Measurements from ENCODE around the gene NCAPD3. TPM values are rescaled to one million over a fixed set of nuclear protein-coding genes. Genes with fewer than 3 reads are reported as not detected.

Gene NCAPD3
- total RNA-seq, 1 donor from 2014 or later, result 11.0 TPM

DNA sequence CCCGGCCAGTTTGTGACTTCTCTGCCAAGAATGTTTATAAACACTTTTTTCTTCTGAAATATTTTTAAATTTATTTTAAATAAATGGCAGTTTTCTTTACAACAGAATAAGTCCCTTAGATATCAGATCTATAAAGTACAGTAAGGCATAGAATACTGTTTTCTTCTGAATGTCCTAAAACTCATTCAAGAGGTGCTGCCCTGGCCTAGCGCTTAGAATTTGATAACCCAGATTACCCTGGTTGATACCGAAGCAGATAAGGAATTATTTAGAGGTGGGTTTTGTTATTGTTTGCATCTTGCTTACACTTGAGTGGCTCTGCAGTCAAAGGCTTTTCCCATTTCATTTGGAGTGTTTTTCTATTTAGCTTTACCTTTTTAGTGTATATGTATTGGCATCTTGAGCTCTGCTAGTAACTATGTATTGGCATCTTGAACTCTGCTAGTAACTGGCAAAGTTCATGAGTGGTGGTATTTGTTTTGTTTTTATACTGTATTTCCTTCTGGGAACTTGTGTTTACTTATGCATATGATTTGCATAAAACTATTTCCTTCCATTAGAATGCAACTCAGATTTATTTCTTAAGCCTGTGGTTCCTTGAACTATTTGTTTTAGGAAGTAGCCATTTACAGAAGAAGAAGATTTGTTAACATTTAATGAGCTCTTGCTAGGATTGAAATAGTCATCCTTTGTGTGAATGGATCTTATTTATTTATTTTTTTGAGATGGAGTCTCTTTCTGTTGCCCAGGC lies 30.8 kb upstream of the NCAPD3 start:
- no peak for FAIRE-seq

DNA sequence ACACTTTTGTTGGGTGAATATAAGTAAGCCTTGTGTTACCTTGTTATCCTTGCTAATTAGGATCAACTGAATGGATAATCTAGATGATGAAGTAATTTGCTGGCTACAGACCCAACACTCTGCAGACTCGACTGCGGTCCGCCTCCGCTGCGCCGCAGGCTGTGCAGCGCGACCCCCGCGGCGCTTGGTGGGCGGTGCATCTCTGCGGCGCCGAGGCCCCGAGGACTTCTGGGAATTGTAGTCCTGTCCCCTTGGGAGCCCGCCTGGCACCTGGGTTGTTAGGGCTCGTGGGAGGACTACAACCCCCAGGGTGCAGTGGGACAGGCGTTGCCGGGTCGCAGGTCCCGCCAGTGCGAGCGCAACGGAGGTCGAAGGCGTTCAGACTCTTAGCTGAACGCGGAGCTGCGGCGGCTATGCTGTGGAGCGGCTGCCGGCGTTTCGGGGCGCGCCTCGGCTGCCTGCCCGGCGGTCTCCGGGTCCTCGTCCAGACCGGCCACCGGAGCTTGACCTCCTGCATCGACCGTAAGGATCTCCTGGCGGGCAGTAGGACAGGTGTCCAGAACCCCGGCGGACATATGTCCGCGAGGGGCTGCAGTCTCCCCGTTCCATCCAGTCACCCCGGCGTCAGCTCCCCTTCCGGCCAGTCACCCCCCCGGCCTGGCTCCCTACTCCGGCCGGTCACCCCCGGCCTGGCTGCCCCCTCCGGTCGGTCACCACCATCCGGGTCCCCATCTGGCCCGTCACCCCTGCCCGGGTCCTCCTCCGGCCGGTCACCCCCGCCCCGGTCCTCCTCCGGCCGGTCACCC lies 29.6 kb upstream of the NCAPD3 start, which contains the start of the genes ACAD8 and THYN1:
Gene ACAD8 (plus strand): TSS at position 381 of the 806 bp plus-strand sequence. CDS start 33 bp downstream, at position 414.
Gene THYN1 (minus strand): TSS at position 165 of the 806 bp plus-strand sequence. CDS start 470 bp downstream, outside the sequence.
- FAIRE-seq, result no peak
- peak; percentile 97 to 99 for DNase-seq (ENCODE audit: low spot score in 2 of 2)

More for the DNA sequence above, 30.8 kb upstream of the NCAPD3 start:
- no peak for DNase-seq (ENCODE audit: low spot score in 2 of 2)

DNA sequence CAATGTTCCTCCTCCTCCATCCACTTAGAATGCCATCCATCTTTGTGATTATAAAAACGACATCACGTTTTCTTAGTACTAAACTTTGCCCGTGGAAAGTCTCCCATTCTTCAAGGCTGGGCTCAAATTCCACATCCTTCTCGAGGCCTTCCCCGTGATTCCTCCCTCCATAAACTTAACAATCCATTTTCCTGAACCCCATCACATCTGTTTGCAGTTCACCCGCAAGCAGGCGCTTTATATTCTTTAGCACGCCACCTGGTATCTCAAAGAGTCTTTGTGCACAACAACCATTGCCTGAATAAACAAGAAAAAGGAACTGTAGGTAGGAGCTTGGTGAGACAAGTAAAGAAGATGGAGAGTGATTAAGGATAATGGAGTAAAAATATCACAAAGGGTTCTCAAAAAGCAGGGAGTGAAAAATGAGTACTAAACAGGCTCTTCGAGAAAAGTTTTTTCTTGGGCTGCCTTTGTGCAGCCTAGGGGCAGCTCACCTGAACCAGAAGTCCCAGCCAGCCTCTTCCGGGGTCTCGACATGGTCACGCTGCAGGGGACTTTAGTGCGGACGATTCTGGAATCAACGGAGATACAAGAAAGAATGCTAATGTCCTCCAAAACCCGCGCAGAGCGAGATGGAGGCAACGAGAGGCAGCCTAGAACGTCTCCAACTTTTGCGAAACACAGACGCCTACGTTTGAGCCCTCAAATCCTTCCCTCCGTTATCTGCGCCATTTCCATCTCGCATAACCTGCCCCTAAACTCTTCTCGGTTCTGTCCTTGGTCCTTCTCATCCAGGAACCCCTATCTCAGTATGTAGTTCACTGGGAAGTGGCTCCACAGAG lies 28.8 kb upstream of the NCAPD3 start:
- DNase-seq (ENCODE audit: low spot score in 2 of 2) (no peak), FAIRE-seq (no peak)

DNA sequence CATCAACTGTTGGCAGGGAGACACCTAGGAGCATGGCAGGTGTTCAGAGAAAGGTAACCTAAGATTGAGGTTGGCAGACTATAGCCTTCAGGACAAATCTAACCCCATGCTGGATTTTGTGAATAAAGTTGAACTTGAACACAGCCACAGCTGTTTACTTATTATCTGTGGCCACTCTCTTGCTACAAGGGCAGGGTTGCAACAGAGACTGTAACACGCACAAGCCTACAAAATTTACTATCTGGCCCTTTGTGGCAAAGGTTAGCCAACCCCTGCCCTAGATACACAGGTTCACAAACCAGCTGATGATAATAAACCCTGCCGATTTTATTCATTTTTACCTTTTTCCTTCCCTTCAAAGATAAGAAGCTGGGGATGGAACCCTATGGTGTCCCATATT lies 26.9 kb upstream of the NCAPD3 start:
- FAIRE-seq (no peak), DNase-seq (ENCODE audit: low spot score in 2 of 2) (no peak)

DNA sequence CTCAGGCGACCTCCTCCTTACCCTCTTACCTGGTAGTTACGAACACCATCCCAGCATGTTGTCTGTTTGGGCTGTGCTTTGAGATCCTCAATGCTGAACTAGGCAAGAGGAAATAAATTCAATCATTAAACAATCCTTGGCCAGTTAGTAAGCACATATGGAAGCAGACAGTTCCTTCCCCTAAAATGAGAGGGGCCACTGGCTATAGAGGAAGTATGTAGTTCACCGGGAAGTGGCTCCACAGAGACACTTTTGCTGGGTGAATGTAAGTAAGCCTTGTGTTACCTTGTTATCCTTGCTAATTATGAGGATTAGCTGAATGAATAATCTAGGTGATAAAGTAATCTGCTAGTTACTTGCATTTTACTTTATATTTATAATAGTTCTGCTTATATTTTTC lies 26.5 kb upstream of the NCAPD3 start:
- FAIRE-seq (no peak), DNase-seq (ENCODE audit: low spot score in 2 of 2) (no peak)

DNA sequence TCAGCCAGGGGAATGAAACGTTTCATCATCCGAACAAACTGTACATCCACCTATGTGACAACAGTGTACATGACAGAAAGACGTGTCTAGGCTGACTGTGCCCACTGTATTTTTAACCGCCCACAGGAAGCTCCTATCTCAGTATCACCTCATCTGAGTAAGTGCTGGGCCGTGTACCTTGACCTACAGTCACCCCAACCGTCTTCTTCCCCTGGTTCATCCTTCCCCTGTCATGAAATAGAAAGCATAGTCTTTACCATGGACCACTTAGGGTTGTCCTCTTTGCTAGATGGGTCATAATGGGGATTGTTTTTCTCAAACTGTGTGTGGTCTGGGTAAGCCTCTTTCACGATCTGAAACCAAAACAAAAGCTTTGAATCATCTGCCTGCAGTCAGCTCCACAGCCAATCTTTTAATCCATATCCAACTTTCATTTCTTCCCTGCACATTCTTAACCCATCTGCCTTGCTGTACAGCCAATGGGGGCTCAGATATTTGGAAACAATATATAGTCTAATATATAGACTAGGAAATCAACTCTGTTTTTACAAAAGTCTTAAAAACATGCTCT lies 25.2 kb upstream of the NCAPD3 start:
- DNase-seq (ENCODE audit: low spot score in 2 of 2) (no peak), FAIRE-seq (no peak)

DNA sequence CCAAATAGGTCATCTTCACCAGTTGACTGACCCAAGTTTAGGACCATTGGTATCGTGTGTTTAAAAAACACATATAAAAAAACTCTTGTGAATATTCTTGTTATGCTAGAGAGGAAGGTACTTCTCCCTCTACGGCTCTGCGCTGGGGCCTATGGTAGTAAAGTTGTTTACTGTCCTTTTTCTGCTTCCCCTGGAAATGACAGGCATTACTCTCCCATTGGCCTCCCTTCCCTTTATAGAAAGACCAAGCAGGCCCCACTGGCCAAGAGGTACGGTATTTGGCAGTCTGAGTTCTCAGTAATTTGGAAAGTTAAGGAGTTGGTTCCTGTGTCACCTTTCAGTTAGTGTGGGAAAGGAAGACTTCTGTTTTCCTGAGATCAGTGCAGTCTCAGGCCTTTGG lies 22.9 kb upstream of the NCAPD3 start:
- DNase-seq (ENCODE audit: low spot score in 2 of 2) (no peak), FAIRE-seq (no peak)

DNA sequence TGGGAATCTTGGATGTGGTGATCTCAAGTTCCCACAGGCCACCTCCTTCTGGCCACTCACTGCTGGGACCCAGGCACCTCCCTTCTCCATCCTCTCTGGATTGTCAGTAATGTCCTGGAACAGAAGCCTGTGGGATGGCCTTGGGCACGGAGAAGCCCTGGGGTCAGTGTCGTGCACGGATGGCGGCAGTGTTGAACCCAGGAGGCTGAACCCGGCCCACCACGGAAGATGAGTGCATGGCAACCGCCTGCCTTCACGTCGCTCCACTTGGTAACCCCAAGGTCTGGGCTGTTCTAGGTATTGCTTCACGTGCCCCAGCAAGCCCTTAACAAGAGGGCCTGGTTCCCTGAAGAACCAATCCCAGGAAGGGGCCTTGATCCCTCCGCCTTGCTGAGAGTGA lies 22.3 kb upstream of the NCAPD3 start:
- no peak for DNase-seq (ENCODE audit: low spot score in 2 of 2)
- no peak for FAIRE-seq

DNA sequence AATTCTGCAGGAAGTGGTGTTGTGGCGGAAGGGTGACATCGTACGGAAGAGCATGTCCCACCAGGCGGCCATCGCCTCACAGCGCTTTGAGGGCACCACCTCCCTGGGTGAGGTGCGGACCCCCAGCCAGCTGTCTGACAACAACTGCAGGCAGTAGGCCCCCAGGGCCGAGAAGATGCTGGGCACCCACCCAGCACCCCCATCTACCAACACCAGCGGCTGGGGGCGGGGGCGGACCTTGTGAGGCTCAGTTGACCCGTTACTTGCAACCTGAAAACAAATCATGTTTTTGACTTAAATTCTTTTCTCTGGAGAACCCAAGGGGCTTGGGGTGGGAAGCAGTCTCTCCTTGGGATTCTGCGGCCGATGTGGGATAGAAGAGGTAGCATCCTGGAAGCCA lies 21.7 kb upstream of the NCAPD3 start:
- FAIRE-seq (no peak), DNase-seq (ENCODE audit: low spot score in 2 of 2) (no peak)

DNA sequence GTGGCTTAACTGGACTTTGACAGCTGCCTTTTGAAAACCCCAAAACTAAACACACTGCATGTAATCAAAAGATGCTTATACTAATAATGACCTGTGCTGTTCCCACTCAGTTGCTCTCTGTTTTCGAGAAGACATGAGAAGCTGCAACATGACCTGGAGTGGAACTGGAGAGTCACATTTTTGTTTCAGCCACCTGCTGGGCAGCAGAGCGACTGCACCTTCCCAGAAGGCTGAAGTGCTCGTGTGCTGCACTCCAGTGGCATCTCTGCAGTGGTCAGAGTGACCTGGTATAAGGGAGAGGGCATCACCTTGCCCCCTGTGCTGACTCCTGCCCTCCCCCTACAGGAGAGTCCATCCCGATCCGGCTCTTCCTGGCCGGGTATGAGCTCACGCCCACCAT lies 20.8 kb upstream of the NCAPD3 start:
- no peak for FAIRE-seq
- no peak for DNase-seq (ENCODE audit: low spot score in 2 of 2)

DNA sequence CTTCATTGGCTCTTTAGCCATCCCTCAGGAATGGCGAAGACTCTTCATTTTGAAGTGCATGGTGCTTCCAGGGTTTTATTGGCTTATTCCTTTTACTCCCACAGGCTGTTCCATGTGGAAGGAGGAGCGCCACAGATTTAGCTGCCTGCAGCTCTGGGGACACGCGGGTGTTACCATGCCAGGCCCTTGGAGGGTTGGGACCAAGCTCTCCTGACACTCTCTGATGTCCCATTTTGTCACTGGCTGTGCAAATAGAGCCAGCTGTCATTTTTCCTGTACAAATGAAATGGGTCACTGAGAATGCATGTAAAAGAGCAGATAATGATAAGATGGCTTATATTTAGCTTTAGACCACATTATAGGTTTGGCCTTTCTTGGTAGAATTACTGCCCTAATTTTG lies 20.1 kb upstream of the NCAPD3 start:
- FAIRE-seq, result no peak
- no peak for DNase-seq (ENCODE audit: low spot score in 2 of 2)

DNA sequence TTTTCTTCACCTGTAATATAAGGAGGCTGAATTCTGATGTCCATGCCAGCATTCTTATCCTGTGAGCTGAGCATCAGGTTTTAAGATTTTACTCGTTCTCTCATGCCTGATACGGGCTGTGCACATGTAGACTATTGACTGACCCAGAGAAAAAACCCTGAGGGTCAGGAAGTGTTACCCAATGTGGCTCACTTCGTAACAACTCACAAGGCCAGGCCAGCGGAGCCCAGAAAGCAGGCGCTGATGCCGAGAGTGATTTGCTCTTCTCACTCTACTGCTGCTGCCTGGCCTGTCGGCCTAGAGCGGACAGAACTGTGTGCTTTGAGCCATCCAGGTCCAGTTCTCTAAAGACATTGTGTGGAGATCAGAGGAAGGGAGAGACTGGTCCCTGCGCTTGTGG lies 18.6 kb upstream of the NCAPD3 start:
- FAIRE-seq, result no peak
- DNase-seq (ENCODE audit: low spot score in 2 of 2), result no peak

DNA sequence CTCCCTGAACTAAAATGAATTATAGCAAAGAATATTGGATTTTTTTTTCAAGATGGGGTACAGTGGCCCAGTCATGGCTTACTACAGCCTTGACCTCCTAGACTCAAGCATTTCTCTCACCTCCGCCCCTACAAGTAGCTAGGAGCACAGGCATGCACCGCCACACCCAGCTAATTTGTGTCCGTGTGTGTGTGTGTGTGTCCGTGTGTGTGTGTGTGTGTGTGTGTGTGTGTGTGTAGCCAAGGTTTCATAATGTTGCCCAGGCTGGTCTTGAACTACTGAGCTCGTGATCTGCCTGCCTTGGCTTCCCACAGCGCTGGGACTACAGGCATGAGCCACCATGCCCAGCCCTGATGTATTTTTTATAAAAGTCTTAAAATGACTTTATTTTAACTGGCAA lies 16.8 kb upstream of the NCAPD3 start:
- DNase-seq (ENCODE audit: low spot score in 2 of 2) (no peak), FAIRE-seq (no peak)

DNA sequence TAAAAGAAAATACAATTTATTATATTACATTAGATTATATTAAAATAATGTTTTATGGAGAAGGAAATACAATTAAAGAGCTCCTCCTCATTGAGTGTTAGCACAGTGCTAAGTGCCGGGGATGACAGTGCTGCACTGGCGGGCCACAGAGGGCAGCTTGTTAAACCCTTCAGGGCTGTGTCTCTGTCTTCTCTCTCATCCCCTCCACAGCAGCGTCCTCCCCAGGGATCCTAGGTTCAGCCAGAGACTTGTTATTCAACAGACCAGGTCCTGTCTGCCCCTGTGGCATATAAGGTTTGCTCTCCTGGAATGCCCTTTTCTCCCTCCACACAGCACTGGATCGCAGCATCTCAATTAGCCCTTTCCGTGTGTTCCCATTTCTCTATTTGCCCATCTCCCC lies 15.2 kb upstream of the NCAPD3 start:
- no peak for DNase-seq (ENCODE audit: low spot score in 2 of 2)
- no peak for FAIRE-seq

DNA sequence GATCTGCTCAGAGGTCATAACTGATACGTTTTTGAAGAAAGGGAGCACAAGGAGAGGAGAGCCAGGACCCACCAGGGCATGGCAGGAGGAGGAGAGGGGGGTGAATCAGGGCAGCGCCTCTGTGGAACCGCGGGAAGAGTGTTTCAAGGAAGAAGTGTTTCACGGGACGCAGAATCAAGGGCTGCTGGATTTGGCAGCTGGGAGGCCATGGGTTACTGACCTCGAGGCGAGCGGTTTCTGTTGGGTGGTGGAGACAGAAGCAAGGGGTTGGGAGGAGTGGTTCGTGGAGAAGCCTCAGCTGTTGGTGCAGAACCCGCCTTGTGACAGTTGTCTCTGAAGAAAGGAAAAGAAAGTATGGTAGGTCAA lies 13.8 kb upstream of the NCAPD3 start:
- no peak for FAIRE-seq
- DNase-seq (ENCODE audit: low spot score in 2 of 2), result no peak

DNA sequence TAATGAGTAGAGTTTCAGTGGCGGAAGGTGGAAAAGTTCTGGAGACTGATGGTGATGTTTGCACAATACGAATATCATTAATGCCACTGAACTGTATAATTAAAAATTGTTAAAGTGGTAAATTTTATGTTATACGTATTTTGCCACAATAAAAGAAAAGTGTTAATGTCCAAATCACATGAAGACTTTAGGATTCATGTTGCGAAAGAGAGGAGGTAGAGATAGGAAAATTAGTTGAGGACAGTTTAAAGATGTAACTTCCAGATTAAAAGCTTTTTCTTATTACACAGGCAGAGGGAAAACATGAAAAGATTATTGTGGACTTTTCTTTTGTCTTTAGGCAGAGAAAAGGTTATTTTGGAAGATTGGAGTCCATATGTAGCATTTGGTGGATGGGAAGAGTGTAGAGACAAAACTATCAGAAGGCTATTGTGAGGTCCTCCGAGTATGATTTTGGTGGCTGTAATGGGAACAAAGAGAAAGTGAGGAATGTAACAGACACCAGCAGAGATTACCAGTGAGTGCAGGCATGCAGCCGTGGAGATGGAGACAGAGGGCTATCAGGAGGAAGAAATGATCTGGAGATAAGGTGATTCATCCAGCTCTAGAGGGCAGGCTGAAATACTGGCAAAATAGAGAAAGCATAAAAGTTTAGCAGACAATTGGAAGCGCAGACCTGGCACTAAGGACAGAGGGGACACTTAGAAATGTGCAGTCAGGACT lies 13.2 kb upstream of the NCAPD3 start:
- FAIRE-seq, result no peak

DNA sequence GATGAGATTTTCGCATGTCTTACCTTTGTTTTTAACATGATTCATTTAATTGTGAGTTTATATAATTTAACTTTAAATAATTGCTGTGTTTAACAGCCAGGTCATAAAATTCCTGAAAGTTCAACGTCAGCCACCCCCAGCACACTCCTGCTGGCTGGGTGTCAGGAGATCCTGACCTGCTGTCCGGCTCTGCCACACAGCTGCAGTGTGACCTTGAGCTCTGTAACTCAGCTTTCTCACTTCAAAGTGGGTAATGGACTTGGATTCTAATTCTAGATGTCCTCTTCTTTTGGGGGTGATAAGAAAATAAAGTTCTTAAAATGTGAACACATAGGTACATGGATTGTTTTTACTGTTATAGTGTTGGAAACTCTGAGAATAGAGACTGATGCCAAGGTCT lies 11.6 kb upstream of the NCAPD3 start:
- DNase-seq (ENCODE audit: low spot score in 2 of 2), result no peak
- no peak for FAIRE-seq

More for the DNA sequence above, 13.2 kb upstream of the NCAPD3 start:
- no peak for DNase-seq (ENCODE audit: low spot score in 2 of 2)

DNA sequence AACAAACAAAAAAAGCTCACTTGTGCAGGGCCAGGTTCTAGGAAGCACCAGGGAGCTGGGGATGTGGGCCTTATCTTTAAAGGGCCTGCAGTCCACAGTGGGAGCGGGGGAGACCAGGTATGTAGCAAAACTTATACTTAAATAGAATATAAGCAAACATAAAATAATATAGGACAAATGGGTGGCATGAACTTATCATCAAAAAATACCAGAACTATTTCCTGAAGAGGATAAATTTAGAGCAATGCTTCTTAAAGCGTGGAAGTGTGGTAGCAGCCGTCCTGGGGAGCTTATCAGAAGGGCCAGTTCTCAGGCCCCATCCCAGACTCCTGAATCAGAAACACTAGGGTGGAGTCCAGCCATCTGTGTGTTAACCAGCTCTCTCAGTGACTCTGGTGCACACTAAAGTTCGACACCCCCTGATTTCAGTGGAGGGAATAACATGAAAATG lies 10.0 kb upstream of the NCAPD3 start:
- DNase-seq (ENCODE audit: low spot score in 2 of 2) (no peak), FAIRE-seq (no peak)

DNA sequence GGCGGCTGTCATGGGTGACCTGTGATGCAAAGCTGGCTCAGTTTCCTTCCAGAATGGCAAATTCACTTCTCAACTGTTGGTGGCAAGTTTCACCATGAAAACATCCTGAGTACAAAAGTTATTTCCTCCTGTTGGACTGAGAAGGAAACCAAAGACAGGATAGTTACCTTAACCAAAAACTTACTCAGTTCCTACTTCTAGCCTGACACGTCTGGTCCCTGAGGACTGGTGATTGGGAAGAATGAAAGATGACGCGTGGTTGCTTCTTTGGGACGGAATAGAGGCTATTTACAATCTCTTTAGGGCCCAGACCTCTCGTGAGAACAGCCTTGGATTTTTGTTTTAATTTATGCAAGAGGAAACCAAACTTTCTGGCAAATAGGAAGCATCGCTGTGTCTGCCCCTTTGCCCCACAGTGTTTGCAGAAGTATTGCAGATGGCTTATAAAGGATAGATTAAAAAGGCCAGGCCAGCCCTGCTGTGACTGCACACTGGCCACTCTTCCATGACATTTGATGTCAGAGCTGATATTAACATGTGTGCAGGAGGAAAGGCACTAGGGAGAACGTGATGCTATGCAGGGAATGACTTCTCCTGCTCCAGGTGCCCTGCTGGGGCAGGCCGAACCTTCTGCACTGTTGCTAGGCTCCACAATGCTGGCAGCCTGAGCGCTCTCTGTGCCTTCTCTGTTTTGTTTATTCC lies 8.3 kb upstream of the NCAPD3 start:
- FAIRE-seq, result no peak
- DNase-seq (ENCODE audit: low spot score in 2 of 2), result no peak
